Hepatocyte (in vitro differentiated cells): Measurements from ENCODE around the gene FAM81A. TPM values are rescaled to one million over a fixed set of nuclear protein-coding genes. Genes with fewer than 3 reads are reported as not detected.

Experiments used
- DNase-seq: peaks from one replicate; pipeline ENCODE4 v3.0.0-alpha.2; 2016; ENCODE audit warnings: low spot score
- H2AFZ ChIP-seq: fragments of 200-600 bp; sonication (generic); 2 replicates; pipeline ENCODE4 v1.6.0; 2016; ENCODE audit warnings: antibody characterized with exemption, mild to moderate bottlenecking
- H3K27ac ChIP-seq: fragments of 200-600 bp; sonication (generic); 2 replicates; pipeline ENCODE4 v1.5.1; 2016; ENCODE audit warnings: mild to moderate bottlenecking
- H3K27me3 ChIP-seq: fragments of 200-600 bp; sonication (generic); 2 replicates; pipeline ENCODE4 v1.6.1; 2016
- H3K36me3 ChIP-seq: fragments of 200-600 bp; sonication (generic); replicated peaks from 2 replicates; pipeline ENCODE4 v1.5.1; 2016; ENCODE audit warnings: low read depth; ENCODE audit not compliant: insufficient read depth
- H3K4me1 ChIP-seq: fragments of 200-600 bp; sonication (generic); 2 replicates; pipeline ENCODE4 v1.5.1; 2016; ENCODE audit warnings: mild to moderate bottlenecking, moderate library complexity; ENCODE audit not compliant: insufficient read depth
- H3K4me2 ChIP-seq: fragments of 200-600 bp; sonication (generic); 2 replicates; pipeline ENCODE4 v1.6.0; 2016
- H3K4me3 ChIP-seq: fragments of 200-600 bp; sonication (generic); 2 replicates; pipeline ENCODE4 v1.5.1; 2016; ENCODE audit warnings: mild to moderate bottlenecking
- H3K79me2 ChIP-seq: fragments of 200-600 bp; sonication (generic); 2 replicates; pipeline ENCODE4 v1.6.0; 2017; ENCODE audit warnings: mild to moderate bottlenecking
- H3K9me2 ChIP-seq: fragments of 200-600 bp; sonication (generic); replicated peaks from 2 replicates; pipeline ENCODE4 v1.6.0; 2017; ENCODE audit warnings: mild to moderate bottlenecking; ENCODE audit not compliant: insufficient read depth
- H3K9me3 ChIP-seq: fragments of 200-600 bp; sonication (generic); 2 replicates; pipeline ENCODE4 v1.5.1; 2016; ENCODE audit warnings: low read depth, mild to moderate bottlenecking
- H4K20me1 ChIP-seq: fragments of 200-600 bp; sonication (generic); 2 replicates; pipeline ENCODE4 v1.6.0; 2016; ENCODE audit warnings: mild to moderate bottlenecking; ENCODE audit not compliant: insufficient read depth, poor library complexity, severe bottlenecking
- EZH2 ChIP-seq: fragments of 200-600 bp; sonication (generic); IDR thresholded peaks from 2 replicates; pipeline ENCODE4 v1.6.1; 2016; ENCODE audit warnings: antibody characterized with exemption, mild to moderate bottlenecking, borderline replicate concordance
- EZH2phosphoT487 ChIP-seq: fragments of 200-600 bp; sonication (generic); IDR thresholded peaks from one replicate; pipeline ENCODE4 v1.6.1; 2018; ENCODE audit warnings: antibody characterized with exemption, mild to moderate bottlenecking, low read depth, moderate library complexity; ENCODE audit not compliant: unreplicated experiment, severe bottlenecking
- WGBS: methylation state at CpG from one replicate; pipeline ENCODE4 v1.1.6; 2016; ENCODE audit warnings: low lambda C conversion rate; ENCODE audit errors: missing lambda C conversion rate; 5-methylcytosine and 5-hydroxymethylcytosine counted together
- polyA plus RNA-seq: library from polyadenylated mRNA; unstranded; fragments of >200 nt; fragmentation: Nextera tagmentation; extraction: Ambion mirVana; gene quantifications from 2 replicates; pipeline ENCODE4 v1.2.1, GENCODE V29; 2016
- total RNA-seq: library from RNA; depleted of rRNA; stranded (reverse); fragments of >200 nt; gene quantifications from 2 replicates; pipeline ENCODE4 v1.2.3, GENCODE V29; 2014
- TF ChIP-seq, protein P1 (sequence below): fragments of 200-600 bp; sonication (generic); IDR thresholded peaks from 2 replicates; pipeline ENCODE4 v1.5.1; 2016; ENCODE audit warnings: antibody characterized with exemption, mild to moderate bottlenecking; ENCODE audit not compliant: poor library complexity

Gene FAM81A
- 0.47 and 0.52 TPM in 2 replicates for total RNA-seq
- 0.85 and 1.0 TPM in 2 replicates for polyA plus RNA-seq

DNA sequence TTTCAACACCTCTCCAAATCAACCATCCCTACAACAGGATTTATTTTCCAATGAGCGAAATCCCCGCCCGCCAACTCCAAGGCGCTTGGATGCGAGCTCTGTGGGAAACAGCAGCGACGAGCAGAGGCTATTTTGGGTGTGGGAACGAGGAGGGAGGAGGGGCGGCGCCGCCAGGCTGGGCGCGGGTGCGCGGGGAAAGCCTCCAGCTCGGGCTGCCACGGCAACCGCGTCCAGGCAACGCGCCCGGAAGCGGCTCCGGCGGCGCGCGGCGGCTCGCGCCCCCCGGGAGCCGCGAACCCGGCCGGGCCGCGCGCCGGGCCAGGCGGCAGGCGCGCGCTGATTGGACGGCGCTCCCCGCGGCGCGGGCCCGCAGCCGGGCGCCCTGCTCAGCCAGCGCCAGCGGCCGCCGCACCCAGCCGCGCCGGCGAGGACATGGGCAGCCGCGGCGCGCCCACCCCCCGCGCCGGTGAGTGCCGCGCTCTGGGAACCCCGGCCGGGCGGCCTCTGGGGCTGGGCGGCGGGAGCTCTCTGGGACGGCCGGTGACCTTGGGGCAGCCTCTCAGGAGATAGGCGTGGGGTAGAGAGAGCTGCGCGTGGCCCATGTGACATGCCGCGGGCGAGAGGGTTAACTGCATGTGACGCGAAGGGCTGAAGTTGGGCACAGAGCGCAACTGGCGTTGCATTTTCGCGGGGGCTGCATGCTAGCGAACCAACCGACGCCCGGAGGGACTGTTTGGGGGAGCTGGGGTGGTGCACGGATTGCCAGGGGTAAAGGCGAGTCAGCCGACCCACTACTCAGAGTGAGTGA lies at the start of gene FAM81A:
FAM81A (plus strand) TSS at position 370 of the 808 bp plus-strand sequence. CDS start 20,441 bp downstream, outside the sequence.
- Histone ChIP-seq H2AFZ (peak within 1 kb of the TSS; percentile 68), H3K4me2 (peak within 1 kb of the TSS; percentile 94), H3K36me3 (no peaks in the 10 kb centered on the region), H3K27me3 (peaks cover 53% of the 10 kb centered on the region), H3K4me1 (peaks cover 9% of the 10 kb centered on the region), H4K20me1 (no peaks in the 10 kb centered on the region), H3K9me3 (no peaks in the 10 kb centered on the region), H3K27ac (no peak within 1 kb of the TSS), H3K9me2 (no peaks in the 10 kb centered on the region), H3K79me2 (no peaks in the 10 kb centered on the region), H3K4me3 (peak within 1 kb of the TSS; percentile 49)
- no peak for TF ChIP-seq EZH2phosphoT487
- TF ChIP-seq EZH2, result no peak
- TF ChIP-seq, protein P1, sequence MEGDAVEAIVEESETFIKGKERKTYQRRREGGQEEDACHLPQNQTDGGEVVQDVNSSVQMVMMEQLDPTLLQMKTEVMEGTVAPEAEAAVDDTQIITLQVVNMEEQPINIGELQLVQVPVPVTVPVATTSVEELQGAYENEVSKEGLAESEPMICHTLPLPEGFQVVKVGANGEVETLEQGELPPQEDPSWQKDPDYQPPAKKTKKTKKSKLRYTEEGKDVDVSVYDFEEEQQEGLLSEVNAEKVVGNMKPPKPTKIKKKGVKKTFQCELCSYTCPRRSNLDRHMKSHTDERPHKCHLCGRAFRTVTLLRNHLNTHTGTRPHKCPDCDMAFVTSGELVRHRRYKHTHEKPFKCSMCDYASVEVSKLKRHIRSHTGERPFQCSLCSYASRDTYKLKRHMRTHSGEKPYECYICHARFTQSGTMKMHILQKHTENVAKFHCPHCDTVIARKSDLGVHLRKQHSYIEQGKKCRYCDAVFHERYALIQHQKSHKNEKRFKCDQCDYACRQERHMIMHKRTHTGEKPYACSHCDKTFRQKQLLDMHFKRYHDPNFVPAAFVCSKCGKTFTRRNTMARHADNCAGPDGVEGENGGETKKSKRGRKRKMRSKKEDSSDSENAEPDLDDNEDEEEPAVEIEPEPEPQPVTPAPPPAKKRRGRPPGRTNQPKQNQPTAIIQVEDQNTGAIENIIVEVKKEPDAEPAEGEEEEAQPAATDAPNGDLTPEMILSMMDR, result no peak
- peak; percentile 78 for DNase-seq
- 2% methylated on average over 70 of the region's 96 CpGs for WGBS

DNA sequence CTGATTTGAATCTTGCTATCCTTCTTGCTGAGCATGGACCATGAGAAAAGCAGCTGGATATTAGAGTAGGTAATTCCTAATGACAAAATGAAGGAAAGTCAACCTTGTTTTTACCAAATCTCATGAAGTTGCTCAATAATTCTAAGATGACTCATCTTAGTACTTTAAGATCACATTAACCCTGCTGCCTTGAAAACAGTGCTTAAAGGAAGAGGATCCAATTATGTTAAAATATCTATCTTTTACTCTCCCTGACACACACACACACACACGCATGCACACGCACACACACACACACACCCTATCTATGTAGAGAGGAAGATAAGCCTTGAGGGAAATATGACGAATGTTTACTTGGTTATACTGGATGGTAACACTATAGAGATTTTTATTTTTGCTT lies 49.3 kb upstream of the FAM81A start:
- 86% methylated on average over 3 of the region's 3 CpGs for WGBS
- Histone ChIP-seq H4K20me1 (no peaks in the 10 kb centered on the region), H3K27ac (no peak overlapping the region)

DNA sequence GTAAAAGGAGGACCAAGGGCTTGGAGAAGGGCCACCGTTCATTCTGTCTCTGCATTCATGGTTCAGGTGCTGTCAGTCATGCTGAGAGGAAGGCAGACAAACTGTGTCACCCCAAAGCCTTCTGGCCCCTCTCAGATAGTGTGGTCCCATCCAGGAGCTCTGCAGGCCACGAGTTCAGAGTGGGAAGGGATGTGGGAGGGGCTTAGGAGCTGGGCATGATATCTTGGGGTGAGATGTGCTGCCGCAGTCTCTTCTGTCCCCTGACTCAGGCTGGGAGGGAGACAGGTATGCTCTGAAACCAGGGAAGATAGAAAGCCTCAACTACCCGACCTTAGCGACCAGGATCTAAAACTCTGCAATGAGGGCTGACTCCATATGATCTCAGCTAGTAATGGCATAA lies 45.7 kb upstream of the FAM81A start:
- Histone ChIP-seq H4K20me1 (no peaks in the 10 kb centered on the region), H3K9me2 (no peaks in the 10 kb centered on the region), H3K27ac (no peak overlapping the region), H3K4me2 (no peak overlapping the region), H3K27me3 (no peaks in the 10 kb centered on the region), H3K9me3 (no peaks in the 10 kb centered on the region), H2AFZ (no peak overlapping the region), H3K36me3 (no peaks in the 10 kb centered on the region), H3K4me1 (no peaks in the 10 kb centered on the region), H3K4me3 (no peak overlapping the region), H3K79me2 (no peaks in the 10 kb centered on the region)
- 77% methylated on average over 5 of the region's 5 CpGs for WGBS
- DNase-seq, result no peak
- TF ChIP-seq EZH2, result no peak
- TF ChIP-seq EZH2phosphoT487, result no peak
- TF ChIP-seq, protein P1, result no peak

More for the DNA sequence above, 49.3 kb upstream of the FAM81A start:
- no peak overlapping the region for H3K4me3 ChIP-seq
- no peaks in the 10 kb centered on the region for H3K9me3 ChIP-seq
- H3K79me2 ChIP-seq, result no peaks in the 10 kb centered on the region
- H3K4me1 ChIP-seq, result no peaks in the 10 kb centered on the region
- no peak for DNase-seq
- no peaks in the 10 kb centered on the region for H3K36me3 ChIP-seq
- H3K9me2 ChIP-seq, result no peaks in the 10 kb centered on the region
- no peak overlapping the region for H3K4me2 ChIP-seq
- no peak for TF ChIP-seq EZH2
- TF ChIP-seq EZH2phosphoT487, result no peak
- TF ChIP-seq, protein P1, result no peak
- H3K27me3 ChIP-seq, result no peaks in the 10 kb centered on the region
- no peak overlapping the region for H2AFZ ChIP-seq
